HEK293 (cell line): ENCODE results near the gene HOXB7.

ENCODE experiments used
- CTCF ChIA-PET: fragments of 350-600 bp; formaldehyde crosslinking; extraction: SDS; loops from one replicate; lab custom pipeline; 2021; ENCODE audit warnings: antibody characterized with exemption; lab: Yijun Ruan, JAX
- POLR2A ChIA-PET: fragments of 300-600 bp; formaldehyde crosslinking; extraction: SDS; loops from one replicate; lab custom pipeline; 2020; ENCODE audit warnings: antibody characterized with exemption, inconsistent platforms; lab: Yijun Ruan, JAX
- H3K27ac ChIP-seq: fragments of 200-500 bp; sonication (Bioruptor generic); 2 replicates; pipeline ENCODE4 v1.5.1; 2014; ENCODE audit warnings: low read depth, low read length, control low read depth, inconsistent platforms; ENCODE audit errors: extremely low read depth
- H3K36me3 ChIP-seq, 2 experiments: fragments of 200-500 bp in 1 of 2; sonication (Bioruptor generic) in 1 of 2; 1 replicate in 1 of 2; 2 replicates in 1 of 2; pipeline ENCODE4 v1.5.1; 2014 to 2017; ENCODE audit warnings: inconsistent platforms in 2 of 2, low read length in 2 of 2; ENCODE audit not compliant: control insufficient read depth in 2 of 2, insufficient read depth in 1 of 2
- H3K4me1 ChIP-seq: fragments of 200-500 bp; sonication (Bioruptor generic); 2 replicates; pipeline ENCODE4 v1.5.1; 2014; ENCODE audit warnings: mild to moderate bottlenecking, low read length, inconsistent platforms; ENCODE audit not compliant: control insufficient read depth, insufficient read depth
- H3K4me3 ChIP-seq: 2 replicates; pipeline ENCODE4 v1.5.1; 2011; ENCODE audit warnings: low read depth, mild to moderate bottlenecking, control low read depth, low read length, moderate library complexity
- H3K9me3 ChIP-seq: fragments of 200-500 bp; sonication (Bioruptor generic); 2 replicates; pipeline ENCODE4 v1.5.1; 2014; ENCODE audit warnings: low read depth, low read length, inconsistent platforms; ENCODE audit not compliant: control insufficient read depth, insufficient read depth
- KLF16 ChIP-seq: fragments of 450-650 bp; formaldehyde crosslinking; IDR thresholded peaks from 2 replicates; pipeline ENCODE4 v1.5.1; 2017; ENCODE audit warnings: missing biosample characterization, missing genetic modification characterization
- SP7 ChIP-seq: fragments of 450-650 bp; formaldehyde crosslinking; IDR thresholded peaks from 2 replicates; pipeline ENCODE4 v1.5.1; 2016; ENCODE audit warnings: missing biosample characterization, missing genetic modification characterization
- ZBTB17 ChIP-seq: fragments of 450-650 bp; formaldehyde crosslinking; IDR thresholded peaks from 2 replicates; pipeline ENCODE4 v1.5.1; 2016; ENCODE audit warnings: missing biosample characterization, missing genetic modification characterization
- ZBTB48 ChIP-seq: fragments of 450-650 bp; formaldehyde crosslinking; IDR thresholded peaks from 2 replicates; pipeline ENCODE4 v1.5.1; 2016; ENCODE audit warnings: missing biosample characterization, missing genetic modification characterization
- ZBTB8A ChIP-seq: fragments of 450-650 bp; formaldehyde crosslinking; IDR thresholded peaks from 2 replicates; pipeline ENCODE4 v1.5.1; 2016; ENCODE audit warnings: missing biosample characterization, missing genetic modification characterization
- ZEB2 ChIP-seq: fragments of 450-650 bp; formaldehyde crosslinking; IDR thresholded peaks from 2 replicates; pipeline ENCODE4 v1.5.1; 2016; ENCODE audit warnings: missing biosample characterization, missing genetic modification characterization
- ZFP37 ChIP-seq: fragments of 450-650 bp; formaldehyde crosslinking; IDR thresholded peaks from 2 replicates; pipeline ENCODE4 v1.5.1; 2016; ENCODE audit warnings: missing biosample characterization, missing genetic modification characterization
- ZNF157 ChIP-seq: fragments of 450-650 bp; formaldehyde crosslinking; IDR thresholded peaks from 2 replicates; pipeline ENCODE4 v1.5.1; 2016; ENCODE audit warnings: missing biosample characterization, missing genetic modification characterization
- ZNF335 ChIP-seq: fragments of 450-650 bp; formaldehyde crosslinking; conservative IDR thresholded peaks from 2 replicates; pipeline ENCODE4 v1.5.1; 2016; ENCODE audit warnings: missing biosample characterization, missing genetic modification characterization
- ZNF561 ChIP-seq: fragments of 450-650 bp; IDR thresholded peaks from 2 replicates; pipeline ENCODE4 v1.5.1; 2018; ENCODE audit warnings: missing biosample characterization, missing genetic modification characterization, borderline replicate concordance
- ZNF660 ChIP-seq: fragments of 450-650 bp; IDR thresholded peaks from 2 replicates; pipeline ENCODE4 v1.5.1; 2018; ENCODE audit warnings: missing biosample characterization, mild to moderate bottlenecking, missing genetic modification characterization
- ZNF664 ChIP-seq: fragments of 450-650 bp; formaldehyde crosslinking; IDR thresholded peaks from 2 replicates; pipeline ENCODE4 v1.5.1; 2016; ENCODE audit warnings: missing biosample characterization, missing genetic modification characterization
- ZNF791 ChIP-seq: fragments of 450-650 bp; formaldehyde crosslinking; IDR thresholded peaks from 2 replicates; pipeline ENCODE4 v1.5.1; 2016; ENCODE audit warnings: missing biosample characterization, missing genetic modification characterization
- ZXDB ChIP-seq: fragments of 450-650 bp; formaldehyde crosslinking; IDR thresholded peaks from 2 replicates; pipeline ENCODE4 v1.5.1; 2016; ENCODE audit warnings: missing biosample characterization, missing genetic modification characterization
- TF ChIP-seq, protein P1 (sequence below): fragments of 450-650 bp; formaldehyde crosslinking; IDR thresholded peaks from 2 replicates; pipeline ENCODE4 v1.5.1; 2016; ENCODE audit warnings: missing biosample characterization, missing genetic modification characterization
- TF ChIP-seq, protein P2 (sequence below): fragments of 450-650 bp; formaldehyde crosslinking; IDR thresholded peaks from 2 replicates; pipeline ENCODE4 v1.5.1; 2016; ENCODE audit warnings: missing biosample characterization, missing genetic modification characterization
- TF ChIP-seq, protein P3 (sequence below): fragments of 450-650 bp; formaldehyde crosslinking; IDR thresholded peaks from 2 replicates; pipeline ENCODE4 v1.5.1; 2017; ENCODE audit warnings: missing biosample characterization, missing genetic modification characterization
- TF ChIP-seq, protein P4 (sequence below): fragments of 450-650 bp; formaldehyde crosslinking; IDR thresholded peaks from 2 replicates; pipeline ENCODE4 v1.5.1; 2016; ENCODE audit warnings: missing biosample characterization, missing genetic modification characterization
- TF ChIP-seq, protein P5 (sequence below): fragments of 450-650 bp; formaldehyde crosslinking; optimal IDR thresholded peaks from 2 replicates; pipeline ENCODE3; 2016; ENCODE audit warnings: missing biosample characterization, mild to moderate bottlenecking, missing genetic modification characterization
- TF ChIP-seq, protein P6 (sequence below): fragments of 450-650 bp; formaldehyde crosslinking; IDR thresholded peaks from 2 replicates; pipeline ENCODE4; 2016; ENCODE audit warnings: missing biosample characterization, missing genetic modification characterization

Gene HOXB7

DNA sequence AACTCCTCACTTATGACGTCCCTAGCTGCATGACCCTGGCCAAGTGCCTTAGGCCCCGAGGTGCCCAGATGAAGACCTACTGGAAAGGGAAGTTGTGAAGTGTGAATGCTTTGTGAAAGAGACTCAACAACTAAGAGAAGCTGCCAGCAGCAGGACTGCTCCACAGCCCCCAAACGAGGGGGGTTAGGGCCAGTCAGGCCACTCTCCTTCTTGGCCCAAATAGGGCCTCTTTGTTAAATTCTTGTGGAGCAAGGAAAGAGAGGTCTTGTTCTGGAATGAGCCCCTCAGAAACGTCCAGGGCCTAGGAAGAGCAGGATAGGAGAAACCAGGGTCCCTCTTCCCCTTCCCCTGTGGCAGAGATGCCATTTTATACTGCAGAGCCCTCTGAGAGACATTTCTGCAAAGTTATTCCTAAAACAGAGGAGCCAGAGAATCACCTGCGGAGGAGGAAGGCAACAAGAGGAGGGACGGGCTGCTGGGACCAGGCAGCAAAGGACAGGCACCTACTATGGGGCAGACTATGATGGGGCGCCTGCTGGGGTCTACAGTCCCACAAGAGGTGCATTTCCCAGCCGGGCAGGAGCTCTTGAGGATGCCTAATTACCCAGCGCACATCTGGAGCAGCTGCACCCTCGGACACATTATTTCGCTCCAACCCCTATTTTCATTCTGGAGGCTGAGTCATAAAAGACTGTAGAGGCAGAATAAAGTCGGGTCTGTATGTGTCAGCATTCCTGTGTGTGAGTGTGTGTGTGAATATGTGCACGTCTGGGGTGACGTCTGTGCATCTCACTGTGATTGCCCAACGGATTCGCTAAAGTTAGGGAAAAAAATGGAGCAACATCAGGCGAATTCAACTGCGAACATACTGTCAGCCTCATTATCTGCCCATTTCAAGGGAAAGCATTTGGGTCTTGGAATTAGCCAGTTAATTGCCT, 26.8 kb upstream of the HOXB7 start:
- TF ChIP-seq ZNF791 (tag by site-specific recombination): no peak
- TF ChIP-seq, protein P1, sequence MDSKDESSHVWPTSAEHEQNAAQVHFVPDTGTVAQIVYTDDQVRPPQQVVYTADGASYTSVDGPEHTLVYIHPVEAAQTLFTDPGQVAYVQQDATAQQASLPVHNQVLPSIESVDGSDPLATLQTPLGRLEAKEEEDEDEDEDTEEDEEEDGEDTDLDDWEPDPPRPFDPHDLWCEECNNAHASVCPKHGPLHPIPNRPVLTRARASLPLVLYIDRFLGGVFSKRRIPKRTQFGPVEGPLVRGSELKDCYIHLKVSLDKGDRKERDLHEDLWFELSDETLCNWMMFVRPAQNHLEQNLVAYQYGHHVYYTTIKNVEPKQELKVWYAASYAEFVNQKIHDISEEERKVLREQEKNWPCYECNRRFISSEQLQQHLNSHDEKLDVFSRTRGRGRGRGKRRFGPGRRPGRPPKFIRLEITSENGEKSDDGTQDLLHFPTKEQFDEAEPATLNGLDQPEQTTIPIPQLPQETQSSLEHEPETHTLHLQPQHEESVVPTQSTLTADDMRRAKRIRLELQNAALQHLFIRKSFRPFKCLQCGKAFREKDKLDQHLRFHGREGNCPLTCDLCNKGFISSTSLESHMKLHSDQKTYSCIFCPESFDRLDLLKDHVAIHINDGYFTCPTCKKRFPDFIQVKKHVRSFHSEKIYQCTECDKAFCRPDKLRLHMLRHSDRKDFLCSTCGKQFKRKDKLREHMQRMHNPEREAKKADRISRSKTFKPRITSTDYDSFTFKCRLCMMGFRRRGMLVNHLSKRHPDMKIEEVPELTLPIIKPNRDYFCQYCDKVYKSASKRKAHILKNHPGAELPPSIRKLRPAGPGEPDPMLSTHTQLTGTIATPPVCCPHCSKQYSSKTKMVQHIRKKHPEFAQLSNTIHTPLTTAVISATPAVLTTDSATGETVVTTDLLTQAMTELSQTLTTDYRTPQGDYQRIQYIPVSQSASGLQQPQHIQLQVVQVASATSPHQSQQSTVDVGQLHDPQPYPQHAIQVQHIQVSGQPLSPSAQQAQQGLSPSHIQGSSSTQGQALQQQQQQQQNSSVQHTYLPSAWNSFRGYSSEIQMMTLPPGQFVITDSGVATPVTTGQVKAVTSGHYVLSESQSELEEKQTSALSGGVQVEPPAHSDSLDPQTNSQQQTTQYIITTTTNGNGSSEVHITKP (tag by site-specific recombination): peak; percentile 82
- TF ChIP-seq, all 188 proteins: peak for 1

DNA sequence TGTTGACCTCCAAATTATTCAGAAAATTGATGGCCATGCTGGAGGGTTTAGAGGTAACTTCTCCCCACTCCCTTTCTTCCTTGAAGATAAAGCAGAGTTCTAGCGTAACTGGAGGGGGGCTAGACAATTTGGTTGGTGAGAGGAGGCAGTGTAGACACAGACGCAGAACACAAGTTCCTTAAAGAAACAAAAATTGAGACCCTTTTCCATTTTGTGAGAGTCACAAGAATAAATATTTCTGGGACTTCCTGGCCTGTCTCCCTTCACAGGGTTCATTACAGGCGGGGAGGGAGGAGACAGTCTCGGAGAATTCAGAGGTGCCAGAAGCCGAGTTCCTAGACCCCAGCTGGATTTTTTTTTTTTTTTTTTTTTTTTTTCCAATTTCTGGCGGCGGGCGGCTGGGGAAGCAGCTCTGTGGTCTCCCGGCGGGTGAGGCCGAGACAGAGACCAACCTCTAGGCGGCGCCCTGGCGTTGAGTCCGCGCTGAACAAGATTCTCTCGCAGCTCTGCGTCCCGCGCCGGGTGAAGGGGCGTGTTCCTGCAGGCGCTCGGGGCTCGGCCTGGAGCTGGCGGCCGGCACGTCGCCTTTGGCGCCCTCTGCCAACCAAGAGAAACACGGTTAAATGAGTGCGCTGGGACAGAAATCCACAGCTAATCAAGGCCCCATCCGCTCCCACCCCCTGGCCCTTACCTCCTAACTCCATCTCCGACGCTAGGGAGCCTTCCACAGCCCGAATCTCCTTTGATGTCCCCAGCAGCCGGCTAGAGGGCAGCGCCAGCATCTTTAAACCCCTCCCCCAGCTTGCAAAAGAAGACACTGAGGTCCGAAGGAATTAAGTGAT, 25.6 kb upstream of the HOXB7 start:
- ChIA-PET CTCF (interaction anchor here (0.5 to 2.9 kb wide), 33 partner anchors 8 to 1868 kb away, joined by 3 to 37 read pairs (median 4); partner anchors contain the start of gene HOXB9), POLR2A (interaction anchor here (0.6 to 2.5 kb wide), 7 partner anchors 10 to 1797 kb away, joined by 3 to 38 read pairs (median 6); partner anchors contain the start of genes HOXB13 and HOXB9)
- H3K4me3 ChIP-seq: no peak overlapping the region
- peak overlapping the region; percentile 49 for H3K27ac ChIP-seq
- H3K36me3 ChIP-seq: peaks cover 8 to 43% of the 10 kb centered on the region in 2 experiments; a peak in 2 of 3 replicates
- no peaks in the 10 kb centered on the region for H3K4me1 ChIP-seq
- H3K9me3 ChIP-seq: no peaks in the 10 kb centered on the region
- TF ChIP-seq, protein P2, sequence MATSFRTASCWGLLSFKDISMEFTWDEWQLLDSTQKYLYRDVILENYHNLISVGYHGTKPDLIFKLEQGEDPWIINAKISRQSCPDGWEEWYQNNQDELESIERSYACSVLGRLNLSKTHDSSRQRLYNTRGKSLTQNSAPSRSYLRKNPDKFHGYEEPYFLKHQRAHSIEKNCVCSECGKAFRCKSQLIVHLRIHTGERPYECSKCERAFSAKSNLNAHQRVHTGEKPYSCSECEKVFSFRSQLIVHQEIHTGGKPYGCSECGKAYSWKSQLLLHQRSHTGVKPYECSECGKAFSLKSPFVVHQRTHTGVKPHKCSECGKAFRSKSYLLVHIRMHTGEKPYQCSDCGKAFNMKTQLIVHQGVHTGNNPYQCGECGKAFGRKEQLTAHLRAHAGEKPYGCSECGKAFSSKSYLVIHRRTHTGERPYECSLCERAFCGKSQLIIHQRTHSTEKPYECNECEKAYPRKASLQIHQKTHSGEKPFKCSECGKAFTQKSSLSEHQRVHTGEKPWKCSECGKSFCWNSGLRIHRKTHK (tag by site-specific recombination): no peak
- TF ChIP-seq ZXDB (tag by site-specific recombination) (peak; percentile 54; the same call in 1 of the 2 replicates), ZNF660 (tag by site-specific recombination) (peak; percentile 64), KLF16 (0 out of 2 replicates have a peak, but pooled peaks have one; percentile 44), SP7 (tag by site-specific recombination) (peak; percentile 41), ZNF561 (tag by site-specific recombination) (peak; percentile 53; the same call in 1 of the 2 replicates), ZNF157 (tag by site-specific recombination) (no peak), ZBTB8A (tag by site-specific recombination) (peak; percentile 77), ZBTB17 (peak; percentile 71), ZBTB48 (tag by site-specific recombination) (peak; percentile 46; the same call in 1 of the 2 replicates), ZFP37 (0 out of 2 replicates have a peak, but pooled peaks have one; percentile 33), ZEB2 (tag by site-specific recombination) (0 out of 2 replicates have a peak, but pooled peaks have one; percentile 36), ZNF335 (peak; percentile 58), ZNF664 (tag by site-specific recombination) (no peak)
- TF ChIP-seq, protein P3, sequence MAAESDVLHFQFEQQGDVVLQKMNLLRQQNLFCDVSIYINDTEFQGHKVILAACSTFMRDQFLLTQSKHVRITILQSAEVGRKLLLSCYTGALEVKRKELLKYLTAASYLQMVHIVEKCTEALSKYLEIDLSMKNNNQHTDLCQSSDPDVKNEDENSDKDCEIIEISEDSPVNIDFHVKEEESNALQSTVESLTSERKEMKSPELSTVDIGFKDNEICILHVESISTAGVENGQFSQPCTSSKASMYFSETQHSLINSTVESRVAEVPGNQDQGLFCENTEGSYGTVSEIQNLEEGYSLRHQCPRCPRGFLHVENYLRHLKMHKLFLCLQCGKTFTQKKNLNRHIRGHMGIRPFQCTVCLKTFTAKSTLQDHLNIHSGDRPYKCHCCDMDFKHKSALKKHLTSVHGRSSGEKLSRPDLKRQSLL (tag by site-specific recombination): peak; percentile 57; the same call in 1 of the 2 replicates
- TF ChIP-seq, protein P4, sequence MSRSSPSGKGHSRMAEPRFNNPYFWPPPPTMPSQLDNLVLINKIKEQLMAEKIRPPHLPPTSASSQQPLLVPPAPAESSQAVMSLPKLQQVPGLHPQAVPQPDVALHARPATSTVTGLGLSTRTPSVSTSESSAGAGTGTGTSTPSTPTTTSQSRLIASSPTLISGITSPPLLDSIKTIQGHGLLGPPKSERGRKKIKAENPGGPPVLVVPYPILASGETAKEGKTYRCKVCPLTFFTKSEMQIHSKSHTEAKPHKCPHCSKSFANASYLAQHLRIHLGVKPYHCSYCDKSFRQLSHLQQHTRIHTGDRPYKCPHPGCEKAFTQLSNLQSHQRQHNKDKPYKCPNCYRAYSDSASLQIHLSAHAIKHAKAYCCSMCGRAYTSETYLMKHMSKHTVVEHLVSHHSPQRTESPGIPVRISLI: peak; percentile 92
- TF ChIP-seq, protein P5, sequence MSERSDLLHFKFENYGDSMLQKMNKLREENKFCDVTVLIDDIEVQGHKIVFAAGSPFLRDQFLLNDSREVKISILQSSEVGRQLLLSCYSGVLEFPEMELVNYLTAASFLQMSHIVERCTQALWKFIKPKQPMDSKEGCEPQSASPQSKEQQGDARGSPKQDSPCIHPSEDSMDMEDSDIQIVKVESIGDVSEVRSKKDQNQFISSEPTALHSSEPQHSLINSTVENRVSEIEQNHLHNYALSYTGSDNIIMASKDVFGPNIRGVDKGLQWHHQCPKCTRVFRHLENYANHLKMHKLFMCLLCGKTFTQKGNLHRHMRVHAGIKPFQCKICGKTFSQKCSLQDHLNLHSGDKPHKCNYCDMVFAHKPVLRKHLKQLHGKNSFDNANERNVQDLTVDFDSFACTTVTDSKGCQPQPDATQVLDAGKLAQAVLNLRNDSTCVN: peak; percentile 19
- TF ChIP-seq, protein P6, sequence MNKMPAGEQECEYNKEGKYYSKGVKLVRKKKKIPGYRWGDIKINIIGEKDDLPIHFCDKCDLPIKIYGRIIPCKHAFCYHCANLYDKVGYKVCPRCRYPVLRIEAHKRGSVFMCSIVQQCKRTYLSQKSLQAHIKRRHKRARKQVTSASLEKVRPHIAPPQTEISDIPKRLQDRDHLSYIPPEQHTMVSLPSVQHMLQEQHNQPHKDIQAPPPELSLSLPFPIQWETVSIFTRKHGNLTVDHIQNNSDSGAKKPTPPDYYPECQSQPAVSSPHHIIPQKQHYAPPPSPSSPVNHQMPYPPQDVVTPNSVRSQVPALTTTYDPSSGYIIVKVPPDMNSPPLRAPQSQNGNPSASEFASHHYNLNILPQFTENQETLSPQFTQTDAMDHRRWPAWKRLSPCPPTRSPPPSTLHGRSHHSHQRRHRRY (tag by site-specific recombination): no peak

More for the DNA sequence above, 26.8 kb upstream of the HOXB7 start:
- no peak overlapping the region for H3K27ac ChIP-seq
- H3K9me3 ChIP-seq: no peaks in the 10 kb centered on the region
- H3K4me3 ChIP-seq: no peak overlapping the region
- CTCF ChIA-PET: interaction anchor here (0.5 to 2.9 kb wide), 18 partner anchors 7 to 486 kb away, joined by 3 to 37 read pairs (median 5); partner anchors contain the start of gene HOXB9
- peaks cover 8 to 49% of the 10 kb centered on the region in 2 experiments; a peak in 2 of 3 replicates for H3K36me3 ChIP-seq
- POLR2A ChIA-PET: interaction anchor here (1.1 to 2.5 kb wide), 3 partner anchors 9 to 16 kb away, joined by 3 to 38 read pairs (median 23); partner anchors contain the start of gene HOXB9
- H3K4me1 ChIP-seq: no peaks in the 10 kb centered on the region
